H1 (cell line): ENCODE data around the gene ADAMTS3. TPM values are rescaled to one million over a fixed set of nuclear protein-coding genes. Genes with fewer than 3 reads are reported as not detected.

Experiments used
- CTCF ChIA-PET: fragments of 300-600 bp; sonication (Branson Sonifier 250); formaldehyde crosslinking; loops from one replicate; lab custom pipeline; 2021; ENCODE audit not compliant: partially characterized antibody; lab: Charles Lee
- POLR2A ChIA-PET: fragments of 300-600 bp; sonication (Branson Sonifier 250); formaldehyde crosslinking; loops from one replicate; lab custom pipeline; 2021; ENCODE audit warnings: inconsistent platforms; ENCODE audit not compliant: partially characterized antibody; lab: Charles Lee
- DNase-seq, 2 experiments: peaks; one replicate each; pipeline versions ENCODE4 v3.0.0 to v3.0.0-alpha.2; 2010 to 2022; ENCODE audit warnings: low spot score in 2 of 2, low read depth in 1 of 2, mixed read lengths in 1 of 2
- FAIRE-seq: peaks from 2 replicates; lab custom pipeline; 2011; peaks lifted over from hg19 to GRCh38; lab: Jason Lieb, UNC
- H2AFZ ChIP-seq: 2 replicates; pipeline ENCODE4 v1.8.1; 2012; ENCODE audit warnings: low read length, inconsistent platforms
- H2AK5ac ChIP-seq: 2 replicates; pipeline ENCODE4 v1.6.1; 2013; ENCODE audit warnings: low read depth, low read length
- H2BK120ac ChIP-seq: replicated peaks from 2 replicates; pipeline ENCODE3; 2013; ENCODE audit warnings: low read depth, low read length, inconsistent platforms
- H2BK12ac ChIP-seq: 2 replicates; pipeline ENCODE4 v1.6.1; 2013; ENCODE audit warnings: low read depth, low read length
- H2BK15ac ChIP-seq: 2 replicates; pipeline ENCODE4 v1.6.1; 2013; ENCODE audit warnings: low read length
- H2BK20ac ChIP-seq: 2 replicates; pipeline ENCODE4 v1.6.1; 2013; ENCODE audit warnings: low read length
- H2BK5ac ChIP-seq: 2 replicates; pipeline ENCODE4 v1.6.1; 2013; ENCODE audit warnings: low read depth, low read length
- H3K14ac ChIP-seq: 2 replicates; pipeline ENCODE4 v1.6.1; 2013; ENCODE audit warnings: inconsistent platforms; ENCODE audit not compliant: insufficient read length
- H3K18ac ChIP-seq: 2 replicates; pipeline ENCODE4 v1.6.1; 2013; ENCODE audit warnings: low read length; ENCODE audit errors: extremely low read depth
- H3K23ac ChIP-seq: 2 replicates; pipeline ENCODE4 v1.6.1; 2013; ENCODE audit warnings: inconsistent platforms; ENCODE audit not compliant: insufficient read length
- H3K23me2 ChIP-seq: 2 replicates; pipeline ENCODE4 v1.6.1; 2013; ENCODE audit warnings: low read depth, low read length
- H3K27ac ChIP-seq: 2 replicates; pipeline ENCODE4 v1.6.1; 2011; ENCODE audit warnings: low read depth, low read length, inconsistent platforms
- H3K27me3 ChIP-seq, 4 experiments: replicated peaks in 1 of 4; 1 replicate in 1 of 4; 2 replicates in 3 of 4; pipeline versions ENCODE4 v1.6.1 to v1.8.1; 2011 to 2013; ENCODE audit warnings: low read length in 3 of 4, mild to moderate bottlenecking in 3 of 4, inconsistent platforms in 2 of 4, mixed read lengths in 2 of 4, moderate library complexity in 1 of 4; ENCODE audit not compliant: control insufficient read depth in 3 of 4, insufficient read depth in 3 of 4; ENCODE audit errors: extremely low read depth in 1 of 4
- H3K36me3 ChIP-seq, 4 experiments: 2 replicates each; pipeline versions ENCODE4 v1.6.1 to v1.8.1; 2011 to 2013; ENCODE audit warnings: mild to moderate bottlenecking in 4 of 4, low read length in 3 of 4, moderate library complexity in 2 of 4, control low read depth in 1 of 4, inconsistent platforms in 1 of 4; ENCODE audit not compliant: insufficient read depth in 4 of 4, control insufficient read depth in 2 of 4
- H3K4ac ChIP-seq: replicated peaks from 2 replicates; pipeline ENCODE3; 2013; ENCODE audit warnings: low read length, low read depth, mixed read lengths, inconsistent platforms; ENCODE audit not compliant: insufficient read length
- H3K4me1 ChIP-seq, 4 experiments: replicated peaks in 1 of 4; 1 replicate in 1 of 4; 2 replicates in 3 of 4; pipeline versions ENCODE4 v1.6.1 to v1.8.1; 2011 to 2013; ENCODE audit warnings: low read length in 3 of 4, inconsistent platforms in 2 of 4, mixed read lengths in 1 of 4; ENCODE audit not compliant: insufficient read depth in 4 of 4, control insufficient read depth in 3 of 4
- H3K4me2 ChIP-seq, 2 experiments: 2 replicates each; pipeline versions ENCODE4 v1.6.1 to v1.8.1; 2011 to 2013; ENCODE audit warnings: low read depth in 2 of 2, low read length in 2 of 2, control low read depth in 1 of 2, inconsistent platforms in 1 of 2, mild to moderate bottlenecking in 1 of 2; ENCODE audit not compliant: insufficient read depth in 1 of 2
- H3K4me3 ChIP-seq, 4 experiments: fragments of 200-600, 300-600 bp in 1 of 4; sonication (generic), shearing (Covaris generic), sonication (Bioruptor Twin) in 1 of 4; 2 replicates each; pipeline versions ENCODE4 v1.5.1 to v1.8.1; 2011 to 2016; ENCODE audit warnings: low read length in 4 of 4, low read depth in 3 of 4, control low read depth in 2 of 4, inconsistent platforms in 2 of 4, mild to moderate bottlenecking in 2 of 4, mixed read lengths in 1 of 4, moderate library complexity in 1 of 4; ENCODE audit not compliant: insufficient read depth in 2 of 4; ENCODE audit errors: extremely low read depth in 1 of 4
- H3K56ac ChIP-seq: replicated peaks from 2 replicates; pipeline ENCODE3; 2013; ENCODE audit warnings: low read depth, mild to moderate bottlenecking, mixed read lengths, low read length, inconsistent platforms; ENCODE audit not compliant: insufficient read length
- H3K79me1 ChIP-seq: 2 replicates; pipeline ENCODE4 v1.6.1; 2013; ENCODE audit warnings: low read depth, low read length, control low read depth
- H3K79me2 ChIP-seq, 2 experiments: 2 replicates each; pipeline versions ENCODE4 v1.6.1 to v1.8.1; 2012 to 2013; ENCODE audit warnings: low read length in 2 of 2, mild to moderate bottlenecking in 2 of 2, inconsistent platforms in 1 of 2; ENCODE audit not compliant: insufficient read depth in 2 of 2, control insufficient read depth in 1 of 2
- H3K9ac ChIP-seq, 4 experiments: replicated peaks in 1 of 4; 1 replicate in 1 of 4; 2 replicates in 3 of 4; pipeline versions ENCODE4 v1.6.1 to v1.8.1; 2011 to 2013; ENCODE audit warnings: low read depth in 3 of 4, low read length in 3 of 4, control low read depth in 2 of 4, mild to moderate bottlenecking in 2 of 4, moderate library complexity in 2 of 4, inconsistent platforms in 1 of 4; ENCODE audit errors: extremely low read depth in 1 of 4
- H3K9me3 ChIP-seq, 2 experiments: 2 replicates each; pipeline versions ENCODE4 v1.6.1 to v1.8.1; 2012 to 2013; ENCODE audit warnings: mild to moderate bottlenecking in 2 of 2, moderate library complexity in 2 of 2, control low read depth in 1 of 2, inconsistent platforms in 1 of 2, low read depth in 1 of 2, low read length in 1 of 2, mixed read lengths in 1 of 2; ENCODE audit not compliant: insufficient read depth in 2 of 2
- H4K20me1 ChIP-seq, 2 experiments: replicated peaks in 1 of 2; 2 replicates each; pipeline versions ENCODE3 to v1.8.1; 2011 to 2013; ENCODE audit warnings: inconsistent platforms in 2 of 2, low read length in 2 of 2, mild to moderate bottlenecking in 1 of 2; ENCODE audit not compliant: insufficient read depth in 2 of 2, control insufficient read depth in 1 of 2
- H4K5ac ChIP-seq: 2 replicates; pipeline ENCODE4 v1.6.1; 2013; ENCODE audit warnings: low read length, low read depth, mixed read lengths, inconsistent platforms; ENCODE audit not compliant: insufficient read length
- H4K8ac ChIP-seq: 2 replicates; pipeline ENCODE4 v1.8.0; 2013; ENCODE audit warnings: mild to moderate bottlenecking, moderate library complexity, low read length, inconsistent platforms; ENCODE audit not compliant: insufficient read depth; ENCODE audit errors: extremely low read depth
- H4K91ac ChIP-seq: replicated peaks from 2 replicates; pipeline ENCODE3; 2013; ENCODE audit warnings: low read length, mixed read lengths, inconsistent platforms; ENCODE audit not compliant: insufficient read length
- ASH2L ChIP-seq: fragments of 200-600, 300-600 bp; sonication (generic); IDR thresholded peaks from one replicate; pipeline ENCODE4 v1.7.1; 2017; ENCODE audit warnings: low read length
- BACH1 ChIP-seq: IDR thresholded peaks from 2 replicates; pipeline ENCODE4 v1.6.1; 2012; ENCODE audit warnings: low read length, improper control_type of control experiment
- CBX5 ChIP-seq: fragments of 300-800, 300-1000 bp; sonication (generic); IDR thresholded peaks from 2 replicates; pipeline ENCODE4 v1.7.1; 2016; ENCODE audit warnings: antibody characterized with exemption, low read length, low read depth
- CHD2 ChIP-seq: IDR thresholded peaks from 2 replicates; pipeline ENCODE4 v1.6.1; 2012; ENCODE audit warnings: low read length, improper control_type of control experiment
- EZH2 ChIP-seq: fragments of 200-600 bp; sonication (generic); IDR thresholded peaks from 2 replicates; pipeline ENCODE4 v1.7.1; 2012; ENCODE audit warnings: low read depth, mild to moderate bottlenecking, moderate library complexity, low read length, inconsistent platforms; ENCODE audit not compliant: severe bottlenecking
- GTF2F1 ChIP-seq: IDR thresholded peaks from 2 replicates; pipeline ENCODE4 v1.6.1; 2012; ENCODE audit warnings: low read depth, low read length, improper control_type of control experiment, borderline replicate concordance
- NANOG ChIP-seq: IDR thresholded peaks from 2 replicates; pipeline ENCODE4 v1.6.1; 2011; ENCODE audit warnings: low read length, low read depth, mild to moderate bottlenecking, inconsistent platforms; ENCODE audit not compliant: insufficient read depth, poor library complexity, severe bottlenecking
- NRF1 ChIP-seq: IDR thresholded peaks from 2 replicates; pipeline ENCODE4 v1.6.1; 2011; ENCODE audit warnings: mild to moderate bottlenecking, low read depth, low read length, improper control_type of control experiment
- POU5F1 ChIP-seq: IDR thresholded peaks from 2 replicates; pipeline ENCODE4 v1.6.1; 2011; ENCODE audit warnings: low read depth, mild to moderate bottlenecking, low read length, moderate library complexity
- RNF2 ChIP-seq: fragments of 200-900, 300-1000 bp; sonication (generic); IDR thresholded peaks from 2 replicates; pipeline ENCODE4 v1.7.1; 2016; ENCODE audit warnings: borderline replicate concordance, low read depth, mild to moderate bottlenecking, antibody characterized with exemption, low read length; ENCODE audit not compliant: poor library complexity, severe bottlenecking; ENCODE audit errors: missing control alignments
- SIN3A ChIP-seq, 2 experiments: IDR thresholded peaks in 1 of 2; conservative IDR thresholded peaks in 1 of 2; 2 replicates each; pipeline ENCODE4 v1.6.1; 2011 to 2012; ENCODE audit warnings: low read length in 2 of 2, improper control_type of control experiment in 1 of 2, low read depth in 1 of 2, mild to moderate bottlenecking in 1 of 2
- SIX5 ChIP-seq: IDR thresholded peaks from 2 replicates; pipeline ENCODE4 v1.6.1; 2011; ENCODE audit warnings: mild to moderate bottlenecking, low read depth, low read length
- SRF ChIP-seq: IDR thresholded peaks from 2 replicates; pipeline ENCODE4 v1.6.1; 2011; ENCODE audit warnings: mild to moderate bottlenecking, low read depth, low read length, moderate library complexity
- ZNF274 ChIP-seq: IDR thresholded peaks from 2 replicates; pipeline ENCODE4 v1.7.0; 2012; ENCODE audit warnings: low read length, borderline replicate concordance; ENCODE audit errors: extremely low read depth
- WGBS, 2 experiments: shearing (Covaris generic) in 1 of 2; methylation state at CpG; one replicate each; pipeline versions ENCODE4 v1.1.6 to v1.1.7; 2013 to 2015; ENCODE audit warnings: low lambda C conversion rate in 2 of 2, mixed read lengths in 2 of 2, inconsistent platforms in 1 of 2, low coverage in 1 of 2, missing lambda C conversion rate in 1 of 2; ENCODE audit not compliant: insufficient replicate concordance in 2 of 2, insufficient coverage in 1 of 2, insufficient read length in 1 of 2; ENCODE audit errors: extremely low coverage in 1 of 2, missing lambda C conversion rate in 1 of 2; 5-methylcytosine and 5-hydroxymethylcytosine counted together
- polyA plus RNA-seq, 7 experiments: library from polyadenylated mRNA; depleted of rRNA in 3 of 7; stranded (reverse) in 5 of 7; unstranded in 2 of 7; fragments of >200 nt in 5 of 7; fragments of 200-250 nt in 2 of 7; gene quantifications; 1 replicate in 5 of 7; 2 replicates in 1 of 7; 4 replicates in 1 of 7; pipeline versions ENCODE4 v1.2.1 to v1.2.3, GENCODE V29; 2011 to 2013; ENCODE audit warnings: missing spikeins in 2 of 7, mixed read lengths in 2 of 7
- total RNA-seq: library from RNA; stranded (reverse); fragmentation: NEBNext Ultra II Directional; extraction: Animal tissue kit (Norgen Biotek cat#: 25700); gene quantifications from 2 replicates; pipeline ENCODE4 v1.2.1, GENCODE V29; 2021

ADAMTS3 gene
- total and polyA plus RNA-seq, 2 of the 8 experiments (the other 6 are each of a cell fraction or from before 2014, with no cell fraction given), result 1.3 to 3.4 TPM

- H2BK5ac ChIP-seq, result no peak overlapping the region
- 79% methylated on average over 1 of the region's 1 CpG; no CpG with 5 or more reads in 1 of the 2 experiments for WGBS, 2 experiments
- H2AFZ ChIP-seq, result no peak overlapping the region
- no peak overlapping the region for H3K9ac ChIP-seq
- no peak overlapping the region for H4K5ac ChIP-seq
- H3K18ac ChIP-seq, result no peak overlapping the region
- H3K27ac ChIP-seq, result no peak overlapping the region
- no peak overlapping the region for H3K4me3 ChIP-seq
- no peak overlapping the region for H3K14ac ChIP-seq
- no peaks in the 10 kb centered on the region for H4K20me1 ChIP-seq
- DNase-seq (no peak), FAIRE-seq (no peak)
- no peaks in the 10 kb centered on the region for H3K23me2 ChIP-seq
- H2BK20ac ChIP-seq, result no peak overlapping the region
- no peak overlapping the region for H3K56ac ChIP-seq
- H2BK15ac ChIP-seq, result no peak overlapping the region
- H3K36me3 ChIP-seq, result no peaks in the 10 kb centered on the region
- no peak overlapping the region for H2AK5ac ChIP-seq
- H3K27me3 ChIP-seq, result no peaks in the 10 kb centered on the region
- CTCF ChIA-PET, result interaction anchor here (0.5 to 1.0 kb wide), 4 partner anchors 27 to 505 kb away, joined by 3 to 5 read pairs (median 3); no protein-coding TSS in a partner anchor
- H3K79me1 ChIP-seq, result no peaks in the 10 kb centered on the region
- H2BK12ac ChIP-seq, result no peak overlapping the region
- H3K79me2 ChIP-seq, result no peaks in the 10 kb centered on the region
- H4K8ac ChIP-seq, result no peak overlapping the region
- no peak overlapping the region for H3K4me2 ChIP-seq
- H3K23ac ChIP-seq, result no peak overlapping the region
- no peaks in the 10 kb centered on the region for H3K4me1 ChIP-seq
- H4K91ac ChIP-seq, result no peak overlapping the region
- POLR2A ChIA-PET, result no interaction called here
- H3K9me3 ChIP-seq, result no peaks in the 10 kb centered on the region
- no peak overlapping the region for H3K4ac ChIP-seq
- no peak overlapping the region for H2BK120ac ChIP-seq
- TF ChIP-seq SRF (no peak), NANOG (no peak), ASH2L (no peak), POU5F1 (no peak), CBX5 (no peak), SIX5 (no peak), CHD2 (no peak), RNF2 (no peak), ZNF274 (no peak), NRF1 (no peak), BACH1 (no peak), EZH2 (no peak), SIN3A (conservative IDR thresholded peaks at IDR 0.05 in 1 of 2, IDR thresholded peaks at IDR 0.05 in 1 of 2; ENCODE audit: low read depth in 1 of 2, low read length in 2 of 2) (no peak), GTF2F1 (no peak)
Observed at GRCh38 chr4:72531768-72532290, 37.2 kb downstream of the ADAMTS3 start.
